ENCODE results near the gene PCDHGB1.
"Not testable (repeated sequence)": the region's sequence is repeated elsewhere in the genome, so short reads cannot be mapped to it uniquely, and the experiment has no call there.

Gene PCDHGB1

GRCh38 chr5:141330299-141331080 is 19.4 kb upstream of the PCDHGB1 start, which contains the start of gene PCDHGA1:
Gene PCDHGA1, plus strand, starts transcription at chr5:141330514.
- H3K4me1 ChIP-seq (ENCODE audit: control insufficient read depth, insufficient read depth, low read length) = no peaks in the 10 kb centered on the region
- H3K27me3 ChIP-seq (ENCODE audit: control insufficient read depth, insufficient read depth, low read length) = no peaks in the 10 kb centered on the region
- peaks cover 10% of the 10 kb centered on the region for H3K9me3 ChIP-seq (ENCODE audit: control insufficient read depth, insufficient read depth, low read length)
- no peak within 1 kb of the TSS for H3K9ac ChIP-seq (ENCODE audit: low read depth, low read length)
- no peaks in the 10 kb centered on the region for H3K36me3 ChIP-seq (ENCODE audit: control insufficient read depth, insufficient read depth, low read length)
- no peak within 1 kb of the TSS for H3K4me3 ChIP-seq (ENCODE audit: low read depth, low read length)

DNA sequence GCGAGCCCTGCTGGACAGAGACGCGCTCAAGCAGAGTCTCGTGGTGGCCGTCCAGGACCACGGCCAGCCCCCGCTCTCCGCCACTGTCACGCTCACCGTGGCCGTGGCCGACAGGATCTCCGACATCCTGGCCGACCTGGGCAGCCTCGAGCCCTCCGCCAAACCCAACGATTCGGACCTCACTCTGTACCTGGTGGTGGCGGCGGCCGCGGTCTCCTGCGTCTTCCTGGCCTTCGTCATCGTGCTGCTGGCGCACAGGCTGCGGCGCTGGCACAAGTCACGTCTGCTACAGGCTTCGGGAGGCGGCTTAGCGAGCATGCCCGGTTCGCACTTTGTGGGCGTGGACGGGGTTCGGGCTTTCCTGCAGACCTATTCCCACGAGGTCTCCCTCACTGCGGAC is 17.3 kb upstream of the PCDHGB1 start:
- not testable (repeated sequence) for H3K27me3 ChIP-seq (ENCODE audit: control insufficient read depth, insufficient read depth, low read length); H3K4me1 ChIP-seq (ENCODE audit: control insufficient read depth, insufficient read depth, low read length); H3K4me3 ChIP-seq (ENCODE audit: low read depth, low read length); H3K9me3 ChIP-seq (ENCODE audit: control insufficient read depth, insufficient read depth, low read length); H3K9ac ChIP-seq (ENCODE audit: low read depth, low read length); H3K36me3 ChIP-seq (ENCODE audit: control insufficient read depth, insufficient read depth, low read length)

GRCh38 chr5:141338538-141339306 is 11.2 kb upstream of the PCDHGB1 start, which contains the start of gene PCDHGA2:
Gene PCDHGA2, plus strand, starts transcription at chr5:141338760.
- H3K4me1 ChIP-seq (ENCODE audit: control insufficient read depth, insufficient read depth, low read length) = no peaks in the 10 kb centered on the region
- no peak within 1 kb of the TSS for H3K9ac ChIP-seq (ENCODE audit: low read depth, low read length)
- no peaks in the 10 kb centered on the region for H3K27me3 ChIP-seq (ENCODE audit: control insufficient read depth, insufficient read depth, low read length)
- peak within 1 kb of the TSS; percentile 39 for H3K4me3 ChIP-seq (ENCODE audit: low read depth, low read length)
- no peaks in the 10 kb centered on the region for H3K36me3 ChIP-seq (ENCODE audit: control insufficient read depth, insufficient read depth, low read length)
- peaks cover 5% of the 10 kb centered on the region for H3K9me3 ChIP-seq (ENCODE audit: control insufficient read depth, insufficient read depth, low read length)

GRCh38 chr5:141340781-141341354 is 9.0 kb upstream of the PCDHGB1 start:
- not testable (repeated sequence) for H3K27me3 ChIP-seq (ENCODE audit: control insufficient read depth, insufficient read depth, low read length); H3K9ac ChIP-seq (ENCODE audit: low read depth, low read length); H3K4me1 ChIP-seq (ENCODE audit: control insufficient read depth, insufficient read depth, low read length); H3K36me3 ChIP-seq (ENCODE audit: control insufficient read depth, insufficient read depth, low read length); H3K4me3 ChIP-seq (ENCODE audit: low read depth, low read length)
- H3K9me3 ChIP-seq (ENCODE audit: control insufficient read depth, insufficient read depth, low read length) = peaks cover 13% of the 10 kb centered on the region

- Histone ChIP-seq H3K9ac (ENCODE audit: low read depth, low read length) (no peak overlapping the region), H3K4me1 (ENCODE audit: control insufficient read depth, insufficient read depth, low read length) (no peaks in the 10 kb centered on the region), H3K4me3 (ENCODE audit: low read depth, low read length) (no peak overlapping the region), H3K36me3 (ENCODE audit: control insufficient read depth, insufficient read depth, low read length) (no peaks in the 10 kb centered on the region), H3K27me3 (ENCODE audit: control insufficient read depth, insufficient read depth, low read length) (no peaks in the 10 kb centered on the region), H3K9me3 (ENCODE audit: control insufficient read depth, insufficient read depth, low read length) (peaks cover 13% of the 10 kb centered on the region)
These were observed 7.1 kb upstream of the PCDHGB1 start for GRCh38 chr5:141342773-141343172.

DNA sequence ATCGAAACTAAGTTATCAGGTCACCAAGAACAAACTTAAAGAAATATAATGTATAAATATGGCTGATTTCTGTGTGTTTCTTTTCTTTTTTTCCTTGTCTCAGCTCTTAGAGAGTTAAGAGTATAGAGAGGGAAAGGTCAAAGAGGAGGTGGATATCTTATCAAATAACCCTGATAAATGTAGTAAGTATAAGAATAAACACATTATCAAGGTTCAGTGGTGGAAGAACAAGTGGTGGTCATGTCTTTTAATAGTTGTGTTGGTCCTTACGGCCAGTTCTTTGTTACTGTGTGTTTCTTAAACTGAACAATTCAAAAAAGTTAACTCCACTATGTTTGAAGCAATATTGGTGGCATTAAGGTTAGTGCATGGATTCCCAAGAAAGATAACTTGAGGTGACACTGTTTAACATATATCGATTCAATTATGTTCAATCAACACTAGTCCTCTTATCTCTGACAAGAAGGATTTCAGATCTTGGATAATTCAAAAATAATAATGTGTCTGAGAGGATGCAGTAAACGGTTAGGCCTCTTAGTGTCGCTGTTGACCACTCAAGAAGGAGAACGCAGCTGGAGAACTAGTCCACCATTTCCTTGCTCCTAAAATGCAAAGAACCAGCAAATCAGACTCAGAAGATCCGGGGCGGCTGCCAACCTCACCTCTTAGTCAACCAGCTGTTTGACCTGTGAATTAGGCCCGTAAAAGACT is 6.5 kb upstream of the PCDHGB1 start, which contains the start of gene PCDHGA3:
Gene PCDHGA3 (plus strand): TSS at position 588 of the 711 bp plus-strand sequence. CDS start 205 bp downstream, outside the sequence.
- Histone ChIP-seq H3K36me3 (ENCODE audit: control insufficient read depth, insufficient read depth, low read length) (no peaks in the 10 kb centered on the region), H3K9me3 (ENCODE audit: control insufficient read depth, insufficient read depth, low read length) (peaks cover 13% of the 10 kb centered on the region), H3K27me3 (ENCODE audit: control insufficient read depth, insufficient read depth, low read length) (no peaks in the 10 kb centered on the region), H3K4me3 (ENCODE audit: low read depth, low read length) (no peak within 1 kb of the TSS), H3K4me1 (ENCODE audit: control insufficient read depth, insufficient read depth, low read length) (no peaks in the 10 kb centered on the region), H3K9ac (ENCODE audit: low read depth, low read length) (no peak within 1 kb of the TSS)

DNA sequence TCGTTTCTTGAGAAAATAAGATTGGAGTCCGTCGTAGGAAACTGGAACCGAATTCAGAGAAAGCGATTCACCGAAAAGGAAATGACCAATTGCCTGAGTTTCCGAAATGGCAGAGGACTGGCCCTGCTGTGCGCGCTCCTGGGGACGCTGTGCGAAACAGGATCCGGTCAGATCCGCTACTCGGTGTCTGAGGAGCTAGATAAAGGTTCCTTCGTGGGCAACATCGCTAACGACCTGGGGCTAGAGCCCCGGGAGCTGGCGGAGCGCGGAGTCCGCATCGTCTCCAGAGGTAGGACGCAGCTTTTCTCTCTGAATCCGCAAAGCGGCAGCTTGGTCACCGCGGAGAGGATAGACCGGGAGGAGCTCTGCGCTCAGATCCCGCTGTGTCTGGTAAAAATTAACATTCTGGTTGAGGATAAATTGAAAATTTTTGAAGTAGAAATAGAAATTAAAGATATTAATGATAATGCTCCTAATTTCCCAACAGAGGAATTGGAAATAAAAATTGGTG is 5.9 kb upstream of the PCDHGB1 start:
- Histone ChIP-seq H3K9me3 (ENCODE audit: control insufficient read depth, insufficient read depth, low read length) (peaks cover 13% of the 10 kb centered on the region), H3K4me3 (ENCODE audit: low read depth, low read length) (no peak overlapping the region), H3K4me1 (ENCODE audit: control insufficient read depth, insufficient read depth, low read length) (no peaks in the 10 kb centered on the region), H3K36me3 (ENCODE audit: control insufficient read depth, insufficient read depth, low read length) (no peaks in the 10 kb centered on the region), H3K9ac (ENCODE audit: low read depth, low read length) (no peak overlapping the region), H3K27me3 (ENCODE audit: control insufficient read depth, insufficient read depth, low read length) (no peaks in the 10 kb centered on the region)

GRCh38 chr5:141345327-141345726 is 4.6 kb upstream of the PCDHGB1 start:
- Histone ChIP-seq H3K9me3 (ENCODE audit: control insufficient read depth, insufficient read depth, low read length) (peaks cover 8% of the 10 kb centered on the region), H3K36me3 (ENCODE audit: control insufficient read depth, insufficient read depth, low read length) (no peaks in the 10 kb centered on the region), H3K27me3 (ENCODE audit: control insufficient read depth, insufficient read depth, low read length) (no peaks in the 10 kb centered on the region), H3K4me3 (ENCODE audit: low read depth, low read length) (no peak overlapping the region), H3K4me1 (ENCODE audit: control insufficient read depth, insufficient read depth, low read length) (no peaks in the 10 kb centered on the region), H3K9ac (ENCODE audit: low read depth, low read length) (no peak overlapping the region)

DNA sequence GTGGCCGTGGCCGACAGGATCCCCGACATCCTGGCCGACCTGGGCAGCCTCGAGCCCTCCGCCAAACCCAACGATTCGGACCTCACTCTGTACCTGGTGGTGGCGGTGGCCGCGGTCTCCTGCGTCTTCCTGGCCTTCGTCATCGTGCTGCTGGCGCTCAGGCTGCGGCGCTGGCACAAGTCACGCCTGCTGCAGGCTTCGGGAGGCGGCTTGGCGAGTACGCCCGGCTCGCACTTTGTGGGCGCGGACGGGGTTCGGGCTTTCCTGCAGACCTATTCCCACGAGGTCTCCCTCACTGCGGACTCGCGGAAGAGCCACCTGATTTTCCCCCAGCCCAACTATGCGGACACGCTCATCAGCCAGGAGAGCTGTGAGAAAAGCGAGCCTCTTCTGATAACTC is 3.9 kb upstream of the PCDHGB1 start:
- H3K4me1 ChIP-seq (ENCODE audit: control insufficient read depth, insufficient read depth, low read length); H3K36me3 ChIP-seq (ENCODE audit: control insufficient read depth, insufficient read depth, low read length); H3K4me3 ChIP-seq (ENCODE audit: low read depth, low read length); H3K9me3 ChIP-seq (ENCODE audit: control insufficient read depth, insufficient read depth, low read length); H3K9ac ChIP-seq (ENCODE audit: low read depth, low read length); H3K27me3 ChIP-seq (ENCODE audit: control insufficient read depth, insufficient read depth, low read length): not testable (repeated sequence)

- H3K9me3 ChIP-seq (ENCODE audit: control insufficient read depth, insufficient read depth, low read length) = peaks cover 3% of the 10 kb centered on the region
- no peaks in the 10 kb centered on the region for H3K4me1 ChIP-seq (ENCODE audit: control insufficient read depth, insufficient read depth, low read length)
- H3K36me3 ChIP-seq (ENCODE audit: control insufficient read depth, insufficient read depth, low read length) = no peaks in the 10 kb centered on the region
These were observed 1.7 kb downstream of the PCDHGB1 start for GRCh38 chr5:141351591-141351990.

GRCh38 chr5:141354900-141355469 is 5.1 kb downstream of the PCDHGB1 start, which contains the start of gene PCDHGA4:
Gene PCDHGA4, plus strand, starts transcription at chr5:141355021. Its CDS starts 87 bp downstream, at chr5:141355108.
- Histone ChIP-seq H3K27me3 (ENCODE audit: control insufficient read depth, insufficient read depth, low read length) (no peaks in the 10 kb centered on the region), H3K9ac (ENCODE audit: low read depth, low read length) (no peak within 1 kb of the TSS), H3K9me3 (ENCODE audit: control insufficient read depth, insufficient read depth, low read length) (peaks cover 3% of the 10 kb centered on the region), H3K4me1 (ENCODE audit: control insufficient read depth, insufficient read depth, low read length) (no peaks in the 10 kb centered on the region), H3K36me3 (ENCODE audit: control insufficient read depth, insufficient read depth, low read length) (no peaks in the 10 kb centered on the region), H3K4me3 (ENCODE audit: low read depth, low read length) (no peak within 1 kb of the TSS)

More at GRCh38 chr5:141351591-141351990, 1.7 kb downstream of the PCDHGB1 start:
- Histone ChIP-seq H3K9ac (ENCODE audit: low read depth, low read length) (no peak overlapping the region), H3K4me3 (ENCODE audit: low read depth, low read length) (no peak overlapping the region), H3K27me3 (ENCODE audit: control insufficient read depth, insufficient read depth, low read length) (no peaks in the 10 kb centered on the region)
